ENCODE measurements around the gene PCBP3.

DNA sequence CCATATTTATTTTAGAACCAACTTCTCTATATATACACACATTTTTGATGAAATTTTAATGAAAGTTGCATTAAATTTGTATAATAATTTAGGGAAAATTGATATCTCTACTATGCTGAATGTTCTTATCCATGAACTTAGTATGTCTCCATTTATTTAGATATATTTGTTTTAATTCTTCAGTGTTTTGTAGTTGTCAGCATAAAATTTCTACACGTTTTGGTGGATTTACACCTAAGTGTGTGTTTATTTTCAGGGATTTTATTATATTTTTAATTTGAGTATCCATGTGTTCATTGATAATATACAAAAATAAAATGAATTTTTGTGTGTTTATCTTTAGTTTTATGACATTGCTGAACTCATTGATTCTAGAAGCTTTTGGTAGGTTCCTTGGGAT is 36.7 kb downstream of the PCBP3 start:
- TF ChIP-seq, protein P1, sequence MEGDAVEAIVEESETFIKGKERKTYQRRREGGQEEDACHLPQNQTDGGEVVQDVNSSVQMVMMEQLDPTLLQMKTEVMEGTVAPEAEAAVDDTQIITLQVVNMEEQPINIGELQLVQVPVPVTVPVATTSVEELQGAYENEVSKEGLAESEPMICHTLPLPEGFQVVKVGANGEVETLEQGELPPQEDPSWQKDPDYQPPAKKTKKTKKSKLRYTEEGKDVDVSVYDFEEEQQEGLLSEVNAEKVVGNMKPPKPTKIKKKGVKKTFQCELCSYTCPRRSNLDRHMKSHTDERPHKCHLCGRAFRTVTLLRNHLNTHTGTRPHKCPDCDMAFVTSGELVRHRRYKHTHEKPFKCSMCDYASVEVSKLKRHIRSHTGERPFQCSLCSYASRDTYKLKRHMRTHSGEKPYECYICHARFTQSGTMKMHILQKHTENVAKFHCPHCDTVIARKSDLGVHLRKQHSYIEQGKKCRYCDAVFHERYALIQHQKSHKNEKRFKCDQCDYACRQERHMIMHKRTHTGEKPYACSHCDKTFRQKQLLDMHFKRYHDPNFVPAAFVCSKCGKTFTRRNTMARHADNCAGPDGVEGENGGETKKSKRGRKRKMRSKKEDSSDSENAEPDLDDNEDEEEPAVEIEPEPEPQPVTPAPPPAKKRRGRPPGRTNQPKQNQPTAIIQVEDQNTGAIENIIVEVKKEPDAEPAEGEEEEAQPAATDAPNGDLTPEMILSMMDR (optimal IDR thresholded peaks at IDR 0.05 in 1 of 3, IDR thresholded peaks at IDR 0.05 in 1 of 3, conservative IDR thresholded peaks at IDR 0.05 in 1 of 3; ENCODE audit: extremely low read depth in 1 of 3, insufficient read depth in 2 of 3, low read length in 3 of 3) = no peak
- TF ChIP-seq EZH2 (IDR thresholded peaks at IDR 0.05; ENCODE audit: low read length) = no peak
